Stimulated activated CD4-positive, alpha-beta T cell treated with anti-CD3 and anti-CD28 coated beads, Interleukin-1b, Interleukin-23, amount 100 ng/mL, for 24 hours (primary cell): ENCODE measurements around the gene APOL2.
"Not testable (repeated sequence)": the region's sequence is repeated elsewhere in the genome, so short reads cannot be mapped to it uniquely, and the experiment has no call there.

Experiments used
- DNase-seq, 4 experiments: peaks; one replicate each; pipeline ENCODE4 v3.0.0-alpha.2; 2020; ENCODE audit warnings: low read depth in 4 of 4, low spot score in 1 of 4

Gene APOL2

DNA sequence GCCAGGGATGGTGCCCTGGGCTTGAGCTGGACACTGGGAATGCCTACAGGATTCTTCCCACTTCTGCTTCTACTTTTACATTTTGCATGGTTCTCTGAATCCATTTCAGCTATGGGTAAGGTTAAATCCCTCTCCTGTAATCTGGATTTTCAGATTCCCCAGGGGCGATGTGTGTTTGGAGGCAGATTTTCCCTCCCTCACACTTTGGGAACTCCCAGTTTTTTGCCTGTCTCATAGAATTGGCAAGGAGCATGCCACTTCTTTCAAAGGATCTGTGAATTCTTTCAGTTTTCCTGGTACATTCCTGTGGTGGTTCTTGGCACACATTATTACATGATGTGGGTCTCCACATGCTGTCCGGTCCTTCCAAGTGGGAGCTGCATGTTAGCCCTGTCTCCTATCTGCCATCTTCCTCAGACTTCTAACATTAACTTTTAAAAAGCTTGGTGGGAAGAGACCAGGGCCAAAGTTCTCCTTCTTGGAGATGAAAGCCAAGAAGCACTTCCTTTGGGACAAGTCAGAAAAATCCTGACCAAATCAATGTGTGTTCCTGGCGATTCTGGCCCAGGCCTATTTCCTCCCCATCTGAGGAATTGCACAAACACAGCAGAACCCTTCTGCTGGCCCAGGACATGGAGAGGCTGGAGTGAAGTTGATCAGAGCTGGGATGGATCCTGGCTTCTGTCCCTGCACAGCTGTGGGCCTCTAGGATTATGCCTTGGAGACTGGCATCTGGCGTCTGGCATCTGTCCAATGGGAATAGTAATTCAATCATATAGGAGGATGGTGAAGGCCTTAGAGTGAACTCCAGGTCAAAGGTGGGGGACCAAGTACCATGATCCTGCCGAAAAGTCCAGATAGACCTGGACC is 5.4 kb upstream of the APOL2 start:
- DNase-seq, result no peak

DNA sequence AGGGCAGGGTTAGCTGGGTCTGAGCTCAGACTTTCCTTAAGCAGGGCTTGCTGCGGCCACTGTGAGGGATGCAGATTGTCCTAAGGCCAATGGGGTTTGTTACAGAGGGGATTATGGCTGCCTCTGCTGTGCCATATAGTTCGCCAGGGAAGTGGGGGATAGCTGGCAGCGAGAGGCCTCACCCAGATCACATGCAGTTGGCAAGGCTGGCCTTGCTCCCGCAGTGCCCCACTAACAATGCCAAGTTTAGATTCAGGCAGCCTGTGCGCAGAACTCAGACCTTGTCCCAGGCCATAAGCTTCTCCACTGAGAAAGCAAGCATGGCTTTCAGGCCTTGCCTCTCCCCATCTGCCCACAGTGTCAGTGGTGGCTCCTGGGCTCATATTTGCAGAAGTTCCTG is 4.7 kb upstream of the APOL2 start:
- DNase-seq, result no peak

DNA sequence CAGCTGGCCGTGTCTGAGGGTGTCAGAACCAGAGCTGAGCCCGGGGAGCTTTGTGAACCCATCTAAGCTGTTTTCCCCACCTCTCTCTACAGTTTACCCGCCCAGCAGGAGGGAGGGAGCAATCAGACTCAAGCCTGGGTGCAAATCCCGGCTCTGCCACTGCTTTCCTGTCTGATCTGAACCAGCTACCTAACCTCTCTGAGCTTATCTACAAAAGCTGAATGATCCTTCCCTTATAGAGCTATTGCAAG is 252 bp downstream of the APOL2 start:
- DNase-seq, result no peak

DNA sequence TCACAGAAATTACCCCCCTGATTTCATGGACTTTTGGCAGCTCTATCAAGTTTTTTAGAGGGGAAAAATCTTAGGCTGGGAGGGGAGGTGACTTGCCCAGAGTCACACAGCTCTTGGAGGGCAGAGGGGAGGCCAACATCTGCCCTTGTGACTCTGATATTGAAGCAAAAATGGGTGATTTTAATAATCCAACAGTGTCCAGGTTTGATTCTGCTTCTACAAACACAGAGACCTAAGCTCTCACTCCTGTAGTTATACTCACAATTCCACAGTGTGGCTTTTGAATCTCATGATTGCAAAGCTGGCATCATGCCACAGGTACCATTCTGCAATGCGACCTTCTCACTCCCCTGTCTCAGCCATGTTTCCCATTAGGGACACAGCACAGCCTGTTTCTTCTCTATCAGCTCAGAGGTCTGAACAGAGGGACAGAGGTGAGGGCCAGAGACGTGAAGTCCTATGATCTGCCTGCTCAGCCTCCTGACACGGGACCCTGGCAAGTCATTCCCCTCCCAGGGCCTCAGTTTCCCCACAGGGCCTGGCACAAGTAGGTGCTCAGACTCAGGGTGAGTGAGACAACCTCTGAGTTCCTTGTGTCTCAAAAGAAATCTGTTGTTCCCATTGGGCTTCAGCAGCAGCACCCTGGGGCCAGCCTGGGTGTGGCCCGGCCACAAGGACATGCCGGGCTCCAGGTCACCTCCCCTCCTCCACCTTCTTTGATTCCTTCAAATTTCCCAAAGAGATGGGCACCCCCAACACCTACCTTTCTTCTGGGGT is 766 bp downstream of the APOL2 start:
- DNase-seq, result no peak

DNA sequence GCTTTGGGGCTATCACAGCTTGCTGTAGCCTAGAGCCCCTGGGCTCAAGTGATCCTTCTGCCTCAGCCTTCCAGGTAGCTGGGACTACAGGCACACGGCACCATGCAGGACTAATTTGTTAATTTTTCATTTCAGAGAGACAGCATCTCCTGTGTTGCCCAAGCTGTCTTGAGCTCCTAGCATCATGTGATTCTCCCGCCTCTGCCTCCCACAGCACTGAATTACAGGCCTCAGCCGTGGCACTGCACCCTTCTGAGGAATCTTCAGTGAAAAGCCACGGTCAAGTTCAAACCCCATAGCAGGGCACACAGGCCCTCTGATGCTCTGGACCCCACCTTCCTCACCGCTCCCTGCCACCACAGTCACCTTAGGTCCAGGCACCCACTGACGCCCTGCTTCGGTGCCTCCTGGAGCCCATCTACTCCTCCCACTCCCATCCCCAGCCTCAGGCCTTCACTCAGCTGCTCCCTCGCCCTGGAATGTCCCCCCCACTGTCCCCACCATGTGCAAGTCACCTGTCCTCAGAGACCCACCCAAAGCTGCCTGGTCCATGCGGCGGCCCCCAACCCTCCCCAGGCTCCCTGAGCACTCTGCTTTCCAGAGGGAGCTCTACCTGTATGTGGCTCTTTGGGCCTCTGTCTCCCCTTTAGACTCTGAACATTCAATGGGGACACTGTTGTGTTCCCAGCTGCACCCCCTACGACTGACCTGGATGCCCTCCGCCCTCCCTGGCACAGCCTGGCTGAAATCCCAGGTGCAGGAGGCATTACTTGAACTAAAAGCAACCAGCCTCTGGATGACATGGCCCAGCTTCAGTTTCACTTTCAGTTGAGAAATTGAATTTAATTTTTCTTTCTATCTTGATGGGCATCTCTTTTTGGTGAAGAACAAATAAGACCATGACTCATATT is 1.6 kb downstream of the APOL2 start:
- no peak for DNase-seq

DNA sequence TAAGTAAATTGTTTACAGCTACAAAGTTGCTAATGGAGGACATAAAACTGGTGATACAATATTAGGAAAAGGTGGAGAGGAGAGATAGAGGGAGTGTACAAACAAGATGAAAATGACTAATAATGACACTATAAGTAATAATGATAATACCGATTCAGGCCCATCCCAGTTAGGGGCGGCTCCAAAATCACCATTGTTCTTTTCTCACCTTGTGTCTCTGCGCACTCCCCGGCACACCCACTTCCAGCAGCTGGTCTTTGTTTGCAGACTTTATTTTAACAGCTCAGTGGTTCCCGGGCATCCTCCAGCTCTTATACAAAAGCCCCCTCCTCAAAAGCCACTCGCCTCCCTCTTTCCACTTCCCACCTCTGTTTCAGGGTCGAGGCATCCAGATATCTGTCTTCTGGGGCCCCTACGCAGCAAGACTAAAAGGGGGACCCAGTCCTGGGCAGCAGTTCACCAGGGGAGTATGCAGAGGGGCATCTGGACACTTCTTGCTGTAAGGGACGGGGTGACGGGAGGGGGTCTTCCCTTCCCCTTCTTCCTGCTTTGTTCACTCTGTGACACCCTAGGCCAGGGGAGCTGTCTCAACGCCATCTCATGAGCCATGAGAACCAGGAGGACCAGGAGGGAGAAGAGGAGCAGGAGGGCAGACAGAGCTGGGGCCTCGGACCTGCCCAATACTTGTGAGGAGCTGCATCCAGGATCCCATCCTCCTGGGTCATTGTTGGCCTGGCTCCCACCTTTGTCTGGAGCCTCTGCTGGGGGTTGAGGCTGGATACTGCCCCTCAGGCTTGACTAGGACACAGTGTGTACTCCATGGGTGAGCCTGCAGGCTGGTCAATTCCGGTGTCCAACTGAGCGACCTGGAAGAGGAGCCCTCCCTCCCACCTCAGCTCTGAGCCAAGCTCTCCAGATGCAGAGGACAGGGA is 2.7 kb downstream of the APOL2 start:
- no peak for DNase-seq

DNA sequence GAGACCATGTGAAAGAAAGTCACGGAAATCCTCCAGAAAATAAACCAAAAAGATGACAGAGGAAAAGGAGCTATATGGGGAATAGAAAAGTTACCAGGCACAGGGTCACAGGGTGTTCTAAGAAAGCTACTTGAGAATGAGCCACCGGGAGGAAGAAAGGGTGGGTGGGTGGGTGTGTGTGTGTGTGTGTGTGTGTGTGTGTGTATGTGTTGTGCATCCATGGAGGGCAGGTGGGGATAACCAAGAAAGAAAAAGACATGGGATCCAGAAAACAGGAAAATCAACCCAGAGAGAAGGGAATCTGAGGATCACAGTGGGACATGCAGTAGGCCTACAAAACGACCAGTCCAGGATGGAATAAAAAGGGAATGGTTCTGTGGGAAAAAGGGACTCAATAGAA is 3.7 kb downstream of the APOL2 start:
- DNase-seq, result no peak

DNA sequence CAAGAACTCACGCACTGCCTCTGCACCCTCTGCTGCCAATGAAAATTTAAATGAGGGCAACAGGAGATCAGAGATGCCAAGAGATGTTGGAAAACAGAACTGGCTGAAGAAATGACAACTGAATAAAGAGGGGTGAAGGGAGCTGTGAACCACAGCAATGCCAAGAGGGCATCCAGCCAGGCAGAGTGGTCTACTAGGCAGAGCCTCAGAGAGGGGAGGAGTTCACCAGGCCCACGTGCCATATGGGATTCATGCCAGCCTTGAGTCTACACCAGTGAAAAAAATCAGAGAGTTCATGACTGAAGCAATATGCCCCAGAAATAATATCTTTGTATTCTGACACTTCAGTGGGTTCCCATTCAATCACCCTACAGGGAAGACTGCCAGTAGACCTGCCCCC is 4.4 kb downstream of the APOL2 start:
- DNase-seq, result no peak

DNA sequence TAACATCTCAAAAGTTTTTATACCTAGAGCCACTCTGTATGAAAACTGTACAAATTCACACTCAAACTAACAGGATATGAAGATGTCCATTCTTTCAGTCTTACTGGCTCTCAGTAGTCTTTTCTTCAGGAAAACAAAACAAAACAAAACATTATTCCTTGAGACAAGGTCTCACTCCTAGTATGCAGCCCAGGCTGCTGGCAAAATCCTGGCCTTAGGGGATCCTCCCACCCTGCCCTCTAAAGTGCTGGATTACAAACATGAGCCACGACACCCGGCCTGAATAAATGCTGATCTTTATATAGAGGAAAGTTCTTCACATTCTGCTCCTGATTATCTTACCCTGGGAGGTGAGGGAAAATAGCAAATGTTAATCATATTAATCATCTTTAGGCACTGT is 5.1 kb downstream of the APOL2 start:
- DNase-seq, result no peak

DNA sequence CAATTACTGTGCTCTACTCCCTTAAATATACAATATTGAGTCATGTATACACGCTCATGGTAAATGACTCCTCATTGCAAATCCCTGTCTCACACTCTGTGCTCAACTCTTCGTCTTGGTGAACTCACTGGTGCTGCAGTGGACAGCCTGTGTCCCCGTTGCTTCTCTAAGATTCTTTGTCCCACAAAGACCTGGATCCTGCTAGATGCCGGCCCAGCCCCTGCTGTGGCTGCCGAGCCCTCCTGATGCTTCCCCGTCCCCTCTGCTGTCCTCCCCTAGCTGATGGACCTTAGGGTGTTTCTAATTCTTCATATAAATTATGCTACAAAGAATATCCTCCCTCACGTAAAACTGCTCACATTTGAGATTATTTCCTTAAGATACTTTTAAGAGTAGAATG is 5.5 kb downstream of the APOL2 start:
- DNase-seq, result no peak

DNA sequence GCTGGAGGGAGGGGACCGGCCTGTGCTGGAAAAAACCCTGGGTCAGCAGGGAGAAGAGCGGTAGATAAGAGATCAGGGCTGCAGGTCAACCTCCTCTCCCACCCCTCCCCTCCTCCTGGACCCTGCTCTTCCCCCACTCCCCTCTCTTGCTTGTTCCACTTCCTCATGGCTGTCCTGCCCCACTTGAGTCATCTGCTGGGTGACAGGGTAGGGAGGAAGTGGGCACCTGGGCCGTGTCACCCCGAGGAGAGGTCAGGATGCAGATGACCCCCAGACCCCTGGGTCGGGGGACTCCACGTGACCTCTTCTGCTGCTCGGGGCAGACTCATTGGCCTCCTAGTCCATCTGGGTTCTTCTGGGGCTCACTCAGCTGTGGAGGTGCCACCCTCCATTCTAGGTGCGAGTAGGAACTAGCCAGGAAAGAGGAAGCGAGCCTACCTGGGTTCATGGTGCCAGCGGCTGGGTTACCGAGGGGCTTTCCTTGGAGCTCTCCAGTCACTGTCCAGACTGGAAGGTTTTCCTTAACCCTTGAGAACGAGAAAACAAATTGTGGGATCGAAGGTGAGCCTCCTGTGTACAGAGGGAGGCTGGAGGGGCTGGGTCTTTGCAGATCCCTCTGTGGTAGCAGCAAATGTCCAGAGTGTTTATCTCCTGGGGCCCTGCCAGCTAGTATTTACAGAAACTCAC is 6.5 kb downstream of the APOL2 start:
- no peak for DNase-seq

DNA sequence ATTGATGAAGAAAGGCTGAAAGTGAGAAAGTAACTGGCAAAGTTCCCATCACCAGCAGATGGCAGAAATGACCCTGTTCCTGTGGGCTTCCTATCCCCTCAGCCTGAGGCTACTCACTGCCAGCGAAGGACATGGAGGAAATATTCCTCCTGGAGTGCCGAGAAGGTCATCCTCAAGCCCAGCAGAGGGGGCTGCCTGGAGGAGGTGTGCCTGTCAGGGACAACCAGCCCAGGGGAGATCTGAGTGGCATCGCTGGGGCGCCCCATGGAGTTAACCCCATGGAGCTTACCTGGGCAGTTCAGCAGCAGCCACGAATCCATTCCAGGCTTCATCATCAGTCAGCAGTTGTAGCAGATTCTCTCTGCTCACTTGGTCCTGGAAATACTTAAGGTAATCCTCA is 8.3 kb downstream of the APOL2 start:
- DNase-seq, result not testable (repeated sequence)

DNA sequence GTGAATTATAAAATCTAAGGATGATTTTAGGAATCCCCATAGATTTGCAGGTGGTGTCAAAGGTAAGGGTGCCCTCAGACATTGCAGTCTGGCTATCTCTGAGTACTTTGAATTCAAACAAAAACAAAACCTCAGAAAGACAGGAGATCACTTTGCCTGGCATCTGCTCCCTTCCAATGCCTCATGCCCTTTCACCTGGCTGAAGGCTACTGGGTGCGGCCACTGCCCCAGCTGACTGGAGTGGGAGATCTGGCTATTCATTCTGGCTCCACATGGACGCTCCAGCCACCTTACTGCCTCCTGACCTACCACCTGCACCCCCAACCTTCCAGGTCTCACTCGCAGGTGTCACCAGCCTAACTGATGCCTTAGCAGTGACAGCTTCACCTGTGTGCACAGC is 9.7 kb downstream of the APOL2 start:
- not testable (repeated sequence) for DNase-seq

DNA sequence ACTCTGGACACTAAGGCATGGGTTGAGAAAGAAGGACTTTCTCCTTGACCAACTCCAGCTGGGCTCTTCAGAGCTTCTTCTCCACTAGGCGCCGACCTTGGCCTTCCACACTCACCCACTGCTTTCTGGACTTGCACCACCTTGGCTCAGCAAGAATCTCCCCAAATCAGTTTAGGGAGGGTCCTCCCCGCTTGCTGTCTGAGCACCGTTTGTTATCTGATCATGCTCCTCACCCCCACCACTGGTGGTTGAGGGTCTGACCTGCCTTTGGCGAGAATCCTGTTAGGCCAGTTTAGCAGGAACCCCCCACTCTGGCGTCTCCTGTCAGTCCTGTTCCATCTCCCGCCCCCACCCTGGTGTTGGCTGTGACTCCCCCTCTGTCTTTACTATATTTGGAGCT is 10.4 kb downstream of the APOL2 start:
- no peak for DNase-seq

DNA sequence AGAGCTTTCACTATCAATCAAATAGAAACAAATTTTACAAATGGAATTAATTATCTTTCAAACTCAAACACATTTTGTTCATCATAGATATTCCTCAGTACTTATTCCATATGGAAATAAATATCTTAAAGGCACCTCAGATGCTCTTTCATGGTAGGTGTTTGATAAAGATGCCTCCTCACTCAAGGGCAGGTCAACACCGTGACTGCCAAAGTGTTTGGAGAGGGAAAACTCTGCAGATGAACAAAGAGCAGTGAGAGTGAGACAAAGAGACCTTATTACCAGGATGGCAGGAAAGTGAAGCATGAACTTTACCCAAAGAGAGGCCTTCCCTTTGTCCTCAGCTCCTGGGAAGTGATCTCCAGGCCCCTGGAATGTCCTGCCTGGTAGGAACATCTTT is 11.0 kb downstream of the APOL2 start:
- not testable (repeated sequence) for DNase-seq

DNA sequence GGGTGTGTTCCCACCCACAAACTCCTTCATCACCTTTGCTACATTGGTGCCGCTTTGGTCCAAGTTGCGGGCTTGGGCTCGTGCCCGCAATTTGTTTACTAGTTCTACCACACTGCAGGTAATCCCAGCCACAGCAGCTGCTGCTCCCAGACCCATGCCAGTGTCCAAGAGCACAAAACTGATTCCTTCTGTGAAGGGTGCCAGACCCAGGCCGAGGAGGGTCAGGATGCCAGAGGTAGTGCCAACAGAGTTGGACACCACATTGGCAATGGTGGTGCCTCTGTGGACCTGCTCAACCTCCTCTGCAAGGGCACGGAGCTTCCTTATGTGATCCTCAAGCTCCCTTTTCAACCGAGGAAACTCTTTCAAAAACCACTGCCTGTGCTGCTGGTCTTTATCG is 11.5 kb downstream of the APOL2 start:
- no peak for DNase-seq

DNA sequence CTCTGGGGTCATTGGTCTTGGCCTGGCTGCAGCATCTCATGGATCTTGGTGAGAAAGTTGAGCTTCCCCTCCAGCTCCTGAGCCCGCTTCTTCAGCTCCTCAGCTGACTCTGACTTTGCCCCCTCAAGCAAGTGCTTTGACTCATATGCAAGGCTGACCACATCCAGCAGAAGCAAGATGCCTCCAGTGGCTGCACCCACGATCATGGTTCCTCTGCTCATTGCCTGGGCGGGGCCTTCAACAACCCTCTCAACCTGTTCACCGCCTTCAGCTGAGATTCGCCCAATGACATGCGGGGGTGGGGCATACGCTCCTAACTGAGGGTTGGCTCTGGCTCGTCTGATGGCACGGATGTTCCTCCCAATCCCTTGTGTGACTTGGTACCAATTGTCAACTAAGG is 11.9 kb downstream of the APOL2 start:
- DNase-seq, result no peak

DNA sequence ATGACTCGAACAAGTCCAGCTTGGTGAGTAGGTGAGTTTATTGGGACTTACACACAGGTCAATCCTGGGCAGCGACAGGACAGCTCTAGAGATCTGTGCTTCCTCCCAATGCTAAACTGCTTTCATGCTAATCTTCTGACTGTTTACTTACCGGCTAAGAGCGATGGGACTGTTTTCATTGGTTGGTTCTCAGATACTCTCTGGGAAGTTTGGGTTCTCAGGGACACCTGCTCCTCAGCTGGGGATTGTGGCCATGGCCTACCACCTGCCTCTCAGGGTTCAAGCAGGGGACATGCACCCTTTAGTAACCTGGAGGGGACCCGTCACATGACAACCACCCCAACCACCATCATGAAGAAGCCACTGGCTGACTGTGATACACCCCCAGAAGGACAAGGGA is 13.1 kb downstream of the APOL2 start:
- no peak for DNase-seq

DNA sequence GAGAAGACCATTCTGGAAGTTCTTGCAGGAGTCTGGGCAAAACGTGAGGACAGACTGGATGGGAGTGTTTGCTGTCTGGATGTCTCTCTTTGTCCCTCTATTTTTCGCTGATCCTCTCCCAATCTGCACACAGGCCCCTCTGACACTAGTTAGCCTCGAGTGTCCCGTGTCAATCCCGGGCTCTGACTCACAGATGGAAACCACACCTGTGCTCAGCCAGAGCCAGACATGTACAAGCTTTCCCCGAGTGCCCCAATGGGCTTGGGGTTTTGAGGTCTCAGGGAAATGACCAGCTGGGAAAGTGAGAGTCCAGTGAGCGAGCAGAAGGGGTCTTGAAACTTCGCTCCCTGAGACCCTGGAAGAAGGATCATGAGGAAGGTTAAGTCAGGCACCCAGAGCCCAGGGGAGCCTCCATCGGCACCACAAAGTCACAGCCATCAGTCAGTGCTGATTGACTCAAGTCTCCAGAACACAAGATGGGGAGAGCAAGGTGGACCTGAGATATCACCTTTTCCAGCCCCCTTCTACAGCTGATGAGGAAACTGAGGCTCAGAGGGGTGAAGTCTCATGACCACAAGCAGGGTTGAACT is 13.9 kb downstream of the APOL2 start:
- no peak for DNase-seq

DNA sequence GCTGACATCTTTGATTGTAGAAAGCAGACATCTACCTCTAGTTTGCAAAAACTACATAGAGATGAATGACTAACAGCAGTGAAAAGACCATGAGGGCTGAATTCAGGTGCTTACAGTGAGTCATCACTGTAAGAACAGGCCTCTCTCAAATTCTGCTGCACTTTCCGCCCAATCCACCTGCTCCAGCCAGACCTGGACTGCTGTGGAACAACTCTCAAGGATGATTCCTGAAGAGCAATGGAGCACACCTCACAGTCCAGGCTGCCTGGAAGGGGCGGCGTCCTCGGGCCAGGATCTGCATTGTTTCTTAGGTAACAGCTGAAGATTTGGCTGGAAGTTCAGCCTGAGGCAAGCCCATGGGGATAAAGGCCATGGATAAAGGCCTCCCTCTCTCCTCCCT is 15.1 kb downstream of the APOL2 start:
- no peak for DNase-seq
